NB4 (cell line): Measurements from ENCODE around the gene MEX3D.

Source experiments
- DNase-seq: peaks from one replicate; pipeline ENCODE4 v3.0.0; 2010; ENCODE audit warnings: low read depth
- H3K4me3 ChIP-seq: one replicate; pipeline ENCODE4 v1.5.1; 2011; ENCODE audit warnings: mild to moderate bottlenecking, low read depth, low read length, moderate library complexity
- CTCF ChIP-seq: IDR thresholded peaks from one replicate; pipeline ENCODE4 v1.5.1; 2012; ENCODE audit warnings: low read depth, low read length
- MYC ChIP-seq: IDR thresholded peaks from 2 replicates; pipeline ENCODE4 v1.6.1; 2011; ENCODE audit warnings: low read depth, low read length
- POLR2A ChIP-seq: IDR thresholded peaks from 2 replicates; pipeline ENCODE4 v1.6.1; 2011; ENCODE audit warnings: mild to moderate bottlenecking; ENCODE audit not compliant: insufficient read length; ENCODE audit errors: extremely low read depth
- TF ChIP-seq, protein P1 (sequence below): IDR thresholded peaks from 2 replicates; pipeline ENCODE4 v1.6.1; 2011; ENCODE audit warnings: low read depth, low read length

MEX3D gene

DNA sequence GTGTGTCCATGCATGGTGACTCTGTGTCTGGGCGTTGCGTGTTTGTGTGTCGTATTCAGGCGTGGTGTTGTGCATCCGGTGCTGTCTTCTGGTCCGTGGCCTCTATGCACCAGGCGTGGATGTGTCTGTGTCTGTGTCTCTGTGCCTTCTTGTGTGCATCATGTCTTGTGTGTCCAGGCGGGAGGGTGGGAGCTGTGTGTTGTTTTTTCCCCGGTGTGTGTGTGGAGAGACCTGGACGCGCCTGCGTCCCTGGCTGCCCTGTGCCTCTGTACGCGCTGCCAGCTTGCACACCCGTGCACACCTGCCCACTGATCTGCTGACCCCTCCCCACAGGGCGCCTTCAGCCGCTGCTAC lies 43.2 kb downstream of the MEX3D start:
- no peak overlapping the region for H3K4me3 ChIP-seq
- TF ChIP-seq, protein P1, sequence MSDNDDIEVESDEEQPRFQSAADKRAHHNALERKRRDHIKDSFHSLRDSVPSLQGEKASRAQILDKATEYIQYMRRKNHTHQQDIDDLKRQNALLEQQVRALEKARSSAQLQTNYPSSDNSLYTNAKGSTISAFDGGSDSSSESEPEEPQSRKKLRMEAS, result no peak
- no peak for TF ChIP-seq CTCF
- TF ChIP-seq POLR2A, result no peak
- TF ChIP-seq MYC, result no peak
- no peak for DNase-seq

DNA sequence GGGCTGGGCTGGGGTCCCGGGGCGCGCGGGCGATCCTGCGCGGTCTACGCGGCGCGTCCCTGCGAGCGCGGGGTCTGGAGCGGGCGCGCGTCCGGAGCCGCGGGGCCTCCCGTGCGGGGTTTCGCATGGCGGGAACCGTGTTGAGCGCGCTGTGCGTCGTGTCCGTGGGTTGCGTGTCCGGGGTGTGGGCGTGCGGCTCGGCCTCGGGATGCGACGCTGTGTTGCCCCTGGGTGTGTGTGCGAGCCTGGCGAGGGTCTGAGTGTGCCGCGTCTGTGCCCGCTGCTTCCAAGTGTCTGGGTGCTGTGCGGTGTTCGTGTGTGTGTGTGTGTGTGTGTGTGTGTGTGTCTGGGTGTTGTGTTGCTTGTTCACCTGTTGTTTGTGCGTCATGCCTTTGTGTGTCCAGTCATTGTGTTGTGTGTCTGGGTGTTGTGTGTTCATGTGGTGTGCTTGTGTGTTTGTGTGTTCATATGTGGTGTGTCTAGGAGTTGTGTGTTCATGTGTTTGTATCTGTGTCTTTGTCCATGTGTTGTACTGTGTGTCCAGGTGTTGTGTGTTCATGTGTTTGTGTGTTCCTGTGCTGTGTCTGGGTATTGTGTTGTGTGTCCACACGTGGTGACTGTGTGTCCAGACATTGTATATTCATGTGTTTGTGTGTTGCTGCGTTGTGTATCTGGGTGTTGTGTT lies 43.7 kb downstream of the MEX3D start:
- DNase-seq, result no peak
- TF ChIP-seq POLR2A (no peak), CTCF (no peak), MYC (no peak)
- TF ChIP-seq, protein P1, result no peak
- no peak overlapping the region for H3K4me3 ChIP-seq

GRCh38 chr19:1523412-1524286 lies 44.5 kb downstream of the MEX3D start, which contains the start of gene PLK5:
TSS of gene PLK5 (plus strand) at chr19:1524077. CDS start at chr19:1526997, 2,920 bp downstream.
- DNase-seq, result no peak
- TF ChIP-seq POLR2A (no peak), MYC (no peak), CTCF (no peak)
- TF ChIP-seq, protein P1, result no peak
- H3K4me3 ChIP-seq, result no peak within 1 kb of the TSS

DNA sequence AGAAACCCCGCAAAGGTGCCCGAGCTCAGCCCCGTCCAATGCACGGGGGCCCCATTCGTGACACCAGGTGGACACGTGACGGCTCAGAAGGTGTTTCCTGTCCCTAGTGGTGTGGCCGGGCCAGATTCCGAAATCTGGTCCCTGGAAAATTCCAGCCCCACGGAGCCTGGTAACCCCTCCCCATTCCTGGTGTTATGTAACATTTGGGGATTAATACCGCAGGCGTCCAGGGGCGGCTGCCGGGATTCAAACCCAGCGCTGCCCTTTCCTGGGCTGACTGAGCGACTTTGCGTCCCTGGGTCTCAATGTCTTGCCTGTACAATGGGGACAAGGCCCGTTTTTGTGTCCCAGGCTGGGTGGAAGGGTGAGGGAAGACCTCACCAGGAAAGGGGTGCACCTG lies 45.3 kb downstream of the MEX3D start:
- no peak for DNase-seq

GRCh38 chr19:1522061-1522460 lies 46.1 kb downstream of the MEX3D start:
- H3K4me3 ChIP-seq, result no peak overlapping the region
- TF ChIP-seq, protein P1, result no peak
- TF ChIP-seq MYC (no peak), CTCF (no peak), POLR2A (no peak)
- DNase-seq, result no peak

More for the DNA sequence above, 45.3 kb downstream of the MEX3D start:
- TF ChIP-seq CTCF (no peak), MYC (no peak), POLR2A (no peak)
- TF ChIP-seq, protein P1, result no peak
- H3K4me3 ChIP-seq, result no peak overlapping the region
